GM10847 (cell line): Measurements from ENCODE around the gene PTPN3.

Experiments used
- POLR2A ChIP-seq: IDR thresholded peaks from 2 replicates; pipeline ENCODE4 v1.6.1; 2011; ENCODE audit not compliant: insufficient read length; ENCODE audit errors: extremely low read depth

The PTPN3 gene

GRCh38 chr9:109487247-109487646 lies 10.9 kb downstream of the PTPN3 start:
- no peak for TF ChIP-seq POLR2A

- no peak for TF ChIP-seq POLR2A
These were observed 14.2 kb downstream of the PTPN3 start for GRCh38 chr9:109483744-109484429.

- no peak for TF ChIP-seq POLR2A
These were observed 15.7 kb downstream of the PTPN3 start for GRCh38 chr9:109482391-109482916.

- TF ChIP-seq POLR2A: no peak
These were observed 16.3 kb downstream of the PTPN3 start for GRCh38 chr9:109481856-109482255.

- no peak for TF ChIP-seq POLR2A
These were observed 18.3 kb downstream of the PTPN3 start for GRCh38 chr9:109479822-109480221.

- TF ChIP-seq POLR2A: no peak
These were observed 19.3 kb downstream of the PTPN3 start for GRCh38 chr9:109478665-109479380.

- TF ChIP-seq POLR2A: no peak
These were observed 20.0 kb downstream of the PTPN3 start for GRCh38 chr9:109478051-109478563.

- no peak for TF ChIP-seq POLR2A
These were observed 20.7 kb downstream of the PTPN3 start for GRCh38 chr9:109477258-109478050.

GRCh38 chr9:109476642-109477257 lies 21.4 kb downstream of the PTPN3 start:
- TF ChIP-seq POLR2A: no peak

- TF ChIP-seq POLR2A: no peak
These were observed 22.6 kb downstream of the PTPN3 start for GRCh38 chr9:109475526-109475925.

- no peak for TF ChIP-seq POLR2A
These were observed 23.2 kb downstream of the PTPN3 start for GRCh38 chr9:109474944-109475343.

GRCh38 chr9:109474170-109474569 lies 23.9 kb downstream of the PTPN3 start:
- no peak for TF ChIP-seq POLR2A

GRCh38 chr9:109473329-109473728 lies 24.8 kb downstream of the PTPN3 start:
- no peak for TF ChIP-seq POLR2A

GRCh38 chr9:109471475-109472393 lies 26.4 kb downstream of the PTPN3 start:
- TF ChIP-seq POLR2A: no peak
